NT2/D1 (cell line): ENCODE measurements around the gene TCIRG1.
A peak's percentile ranks its signal among the peaks of the same experiment; 100 is the strongest.

Experiments used
- DNase-seq: peaks from one replicate; pipeline ENCODE4 v3.0.0-alpha.2; 2011; ENCODE audit warnings: low read depth, low spot score
- H3K27me3 ChIP-seq: 2 replicates; pipeline ENCODE4 v1.6.0; 2011; ENCODE audit warnings: mild to moderate bottlenecking; ENCODE audit not compliant: insufficient read length, insufficient read depth
- H3K36me3 ChIP-seq: 2 replicates; pipeline ENCODE4 v1.6.1; 2011; ENCODE audit warnings: mild to moderate bottlenecking, low read length, mixed read lengths; ENCODE audit not compliant: insufficient read depth, insufficient read length
- H3K4me1 ChIP-seq: 2 replicates; pipeline ENCODE4 v1.5.1; 2011; ENCODE audit not compliant: insufficient read depth, insufficient read length
- H3K4me3 ChIP-seq: 2 replicates; pipeline ENCODE4 v1.5.1; 2011; ENCODE audit warnings: low read depth; ENCODE audit not compliant: insufficient read length
- H3K9ac ChIP-seq: 2 replicates; pipeline ENCODE4 v1.6.0; 2011; ENCODE audit warnings: low read depth; ENCODE audit not compliant: insufficient read length
- H3K9me3 ChIP-seq: 2 replicates; pipeline ENCODE4 v1.5.1; 2011; ENCODE audit warnings: mild to moderate bottlenecking, low read length; ENCODE audit not compliant: insufficient read depth
- SUZ12 ChIP-seq: IDR thresholded peaks from 2 replicates; pipeline ENCODE4 v1.6.1; 2011; ENCODE audit not compliant: insufficient read length, insufficient read depth; ENCODE audit errors: extremely low read depth
- YY1 ChIP-seq: IDR thresholded peaks from 2 replicates; pipeline ENCODE4 v1.6.1; 2011; ENCODE audit not compliant: insufficient read length, insufficient read depth
- ZNF274 ChIP-seq: IDR thresholded peaks from 2 replicates; pipeline ENCODE4 v1.6.1; 2011; ENCODE audit warnings: mild to moderate bottlenecking, low read depth, low read length

TCIRG1 gene

DNA sequence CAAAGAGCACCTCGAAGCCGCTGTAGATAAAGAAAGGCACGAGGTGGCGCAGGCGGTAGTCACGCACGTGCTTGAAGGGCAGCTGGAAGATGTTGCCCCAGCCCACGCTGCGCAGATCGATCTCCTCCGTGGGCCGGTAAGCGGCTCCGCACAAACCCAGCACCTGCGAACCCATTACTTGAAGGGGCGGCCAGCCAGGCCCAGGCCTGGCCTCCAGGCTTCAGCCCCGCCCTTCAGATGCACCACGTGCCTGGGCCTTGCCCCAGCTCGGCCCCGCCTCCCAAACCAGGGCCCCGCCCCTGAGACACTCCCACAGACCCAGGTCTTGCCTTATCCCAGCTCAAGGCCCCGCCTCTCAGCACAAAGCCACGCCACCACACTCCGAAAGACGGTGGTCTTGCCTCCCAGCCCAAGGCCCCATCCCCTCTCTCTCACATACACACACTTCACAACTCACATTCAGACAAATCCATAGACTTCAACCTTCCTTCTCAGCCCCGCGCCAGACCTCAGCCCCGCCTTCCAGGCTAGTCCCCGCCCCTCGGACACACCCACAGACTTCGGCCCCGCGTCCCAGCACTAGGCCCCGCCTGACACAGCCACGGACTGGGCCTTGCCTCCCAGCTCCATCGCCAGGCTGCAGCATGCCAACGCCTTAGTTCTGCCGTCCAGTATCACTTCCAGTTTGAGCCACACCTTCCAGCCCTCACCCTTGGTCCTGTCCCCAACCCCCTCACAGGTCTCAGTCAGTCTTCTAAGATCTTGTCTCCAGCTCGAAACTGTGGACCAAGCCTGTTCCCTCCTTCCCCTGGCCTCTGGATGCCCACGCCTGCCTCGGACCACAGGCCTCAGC is 42.0 kb upstream of the TCIRG1 start:
- no peaks in the 10 kb centered on the region for H3K9me3 ChIP-seq
- DNase-seq = peak; percentile 71
- H3K4me1 ChIP-seq = peaks cover 11% of the 10 kb centered on the region
- no peaks in the 10 kb centered on the region for H3K27me3 ChIP-seq
- H3K4me3 ChIP-seq = no peak overlapping the region
- peaks cover 8% of the 10 kb centered on the region for H3K36me3 ChIP-seq
- no peak for TF ChIP-seq ZNF274
- TF ChIP-seq YY1 = no peak
- TF ChIP-seq SUZ12 = no peak
- no peak overlapping the region for H3K9ac ChIP-seq

DNA sequence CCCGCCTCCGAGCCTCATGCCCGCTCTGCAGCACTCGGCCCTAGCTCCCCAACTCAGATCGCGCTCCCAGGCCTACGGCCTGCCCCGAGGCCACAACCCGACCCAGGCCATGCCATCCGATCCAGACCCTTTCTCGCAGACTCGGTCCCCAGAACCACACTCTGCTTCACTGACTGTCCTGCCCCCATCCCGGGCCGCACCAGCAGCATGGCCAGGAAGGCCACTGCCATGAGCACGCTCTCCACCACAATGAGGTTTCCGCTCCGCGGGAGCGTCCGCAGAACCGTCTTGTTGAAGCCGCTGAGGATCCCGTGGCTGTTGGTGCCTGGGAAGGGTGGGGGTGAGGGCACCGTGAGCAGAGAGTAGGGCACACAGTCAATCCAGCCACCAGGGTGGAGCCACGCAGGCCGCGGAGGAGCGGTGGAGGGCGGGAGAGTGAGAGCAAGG is 41.3 kb upstream of the TCIRG1 start:
- peaks cover 8% of the 10 kb centered on the region for H3K36me3 ChIP-seq
- no peaks in the 10 kb centered on the region for H3K27me3 ChIP-seq
- peaks cover 12% of the 10 kb centered on the region for H3K4me1 ChIP-seq
- no peak for DNase-seq
- H3K4me3 ChIP-seq = no peak overlapping the region
- no peak overlapping the region for H3K9ac ChIP-seq
- no peak for TF ChIP-seq YY1
- no peak for TF ChIP-seq SUZ12
- TF ChIP-seq ZNF274 = no peak
- H3K9me3 ChIP-seq = no peaks in the 10 kb centered on the region

DNA sequence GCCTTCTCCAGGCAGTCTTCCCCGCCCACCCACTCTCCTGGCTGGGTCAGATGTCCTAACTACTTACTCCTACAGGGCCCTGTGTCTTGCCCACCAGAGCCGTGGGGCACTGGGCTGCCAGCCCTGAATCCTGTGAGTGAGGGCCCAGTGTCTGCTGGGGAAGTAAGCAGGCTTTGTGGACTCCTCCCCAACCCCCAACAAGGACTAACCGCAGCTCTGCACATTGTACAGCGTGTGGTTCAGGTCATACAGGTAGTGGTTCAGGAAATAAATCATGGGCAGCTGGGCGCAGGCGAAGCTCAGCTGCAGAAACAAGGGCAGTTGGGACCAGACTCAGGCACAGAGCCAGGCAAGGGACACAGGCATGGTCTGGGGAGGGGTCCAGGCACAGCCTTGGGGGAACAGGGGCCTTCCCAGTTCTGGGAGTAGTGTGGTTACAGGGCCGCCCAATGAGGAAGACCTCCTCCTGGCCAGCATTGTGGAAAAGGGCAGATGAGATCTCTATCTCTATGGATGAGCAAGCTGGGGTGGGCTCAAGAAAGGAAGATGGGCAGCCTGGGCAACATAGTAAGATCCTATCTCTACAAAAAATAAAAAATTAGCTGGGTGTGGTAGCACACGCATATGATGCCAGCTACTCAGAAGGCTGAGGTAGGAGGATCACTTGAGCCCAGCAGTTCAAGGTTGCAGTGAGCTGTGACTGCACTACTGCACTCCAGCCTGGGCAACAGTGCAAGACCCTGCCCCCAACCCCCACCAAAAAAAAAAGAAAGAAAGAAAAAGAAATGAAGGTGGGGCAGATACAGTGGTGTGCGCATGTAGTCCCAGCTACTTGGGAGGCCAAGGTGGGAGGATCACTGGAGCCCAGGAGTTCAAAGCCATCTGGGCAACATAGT is 40.4 kb upstream of the TCIRG1 start:
- no peak for DNase-seq
- TF ChIP-seq YY1 (no peak), ZNF274 (no peak), SUZ12 (no peak)
- peaks cover 8% of the 10 kb centered on the region for H3K36me3 ChIP-seq
- H3K9me3 ChIP-seq = no peaks in the 10 kb centered on the region
- H3K9ac ChIP-seq = no peak overlapping the region
- H3K4me3 ChIP-seq = no peak overlapping the region
- peaks cover 18% of the 10 kb centered on the region for H3K4me1 ChIP-seq
- H3K27me3 ChIP-seq = no peaks in the 10 kb centered on the region

DNA sequence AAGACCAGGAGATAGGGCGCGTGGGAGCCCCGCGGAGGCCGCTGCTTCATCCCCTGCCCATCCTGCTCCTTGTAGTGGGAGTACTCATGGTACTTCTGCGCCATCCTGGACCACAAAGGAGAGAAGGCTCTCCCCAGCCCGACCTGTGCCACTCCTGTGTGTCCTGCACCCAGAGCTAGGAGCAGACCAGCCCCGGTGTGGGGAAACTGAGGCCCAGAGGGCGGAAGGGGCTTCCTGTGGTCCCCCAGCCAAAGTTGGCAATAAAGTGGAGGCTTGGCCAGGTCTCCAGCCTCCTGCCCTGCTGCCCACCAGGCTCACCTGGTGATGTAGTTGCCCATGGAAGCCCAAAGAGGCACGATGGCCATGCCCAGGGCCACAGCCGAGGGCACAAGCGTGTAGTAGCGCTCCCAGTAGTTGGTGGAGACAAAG is 39.6 kb upstream of the TCIRG1 start:
- peaks cover 20% of the 10 kb centered on the region for H3K4me1 ChIP-seq

DNA sequence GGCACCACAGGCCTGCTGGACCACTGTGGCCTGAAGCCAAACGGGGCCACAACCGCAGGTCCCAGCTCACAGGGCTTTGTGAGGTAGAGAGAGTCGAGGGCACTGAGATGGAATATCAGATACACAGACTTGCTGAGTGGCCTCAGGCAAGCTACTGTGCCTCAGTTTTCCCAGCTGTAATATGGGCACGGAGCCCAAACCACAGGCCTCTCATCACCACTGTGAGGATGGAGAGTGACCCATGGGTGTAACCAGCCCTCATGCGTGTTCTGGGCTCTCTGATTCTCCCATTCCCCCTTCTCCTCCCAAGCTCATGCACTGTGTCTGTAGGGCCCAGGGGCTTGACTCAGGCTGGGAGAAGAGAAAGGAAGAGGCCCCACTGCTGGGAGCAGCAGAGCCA is 39.1 kb upstream of the TCIRG1 start:
- H3K4me1 ChIP-seq = peaks cover 23% of the 10 kb centered on the region
- DNase-seq = no peak
- no peaks in the 10 kb centered on the region for H3K9me3 ChIP-seq
- no peak for TF ChIP-seq YY1
- no peak for TF ChIP-seq ZNF274
- no peak for TF ChIP-seq SUZ12
- peaks cover 3% of the 10 kb centered on the region for H3K27me3 ChIP-seq
- no peak overlapping the region for H3K4me3 ChIP-seq
- no peak overlapping the region for H3K9ac ChIP-seq
- H3K36me3 ChIP-seq = peaks cover 8% of the 10 kb centered on the region

More for the DNA sequence above, 39.6 kb upstream of the TCIRG1 start:
- no peak for DNase-seq
- Histone ChIP-seq H3K4me3 (no peak overlapping the region), H3K36me3 (peaks cover 8% of the 10 kb centered on the region), H3K9me3 (no peaks in the 10 kb centered on the region), H3K9ac (no peak overlapping the region), H3K27me3 (peaks cover 3% of the 10 kb centered on the region)
- TF ChIP-seq YY1 = no peak
- no peak for TF ChIP-seq SUZ12
- no peak for TF ChIP-seq ZNF274

DNA sequence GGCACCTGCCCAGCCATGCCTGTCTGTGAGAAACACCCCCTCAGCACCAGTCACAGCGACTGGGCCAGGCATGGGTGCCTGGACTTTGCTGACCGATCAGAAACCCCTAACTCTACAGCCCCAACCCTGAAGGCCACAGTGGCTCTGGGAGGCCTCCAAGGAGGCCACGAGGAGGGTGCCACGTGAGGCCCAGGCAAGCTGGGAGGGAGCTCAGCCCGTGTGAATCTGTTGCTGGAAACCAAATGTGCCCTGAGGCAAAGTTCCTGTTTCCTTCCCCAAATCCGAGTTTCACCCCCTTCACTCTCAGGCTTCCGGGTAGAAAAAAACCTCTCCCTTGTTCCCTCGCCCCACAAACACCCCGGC is 36.3 kb upstream of the TCIRG1 start:
- H3K4me1 ChIP-seq = peaks cover 15% of the 10 kb centered on the region
- H3K4me3 ChIP-seq = peak overlapping the region; percentile 60
- H3K36me3 ChIP-seq = peaks cover 5% of the 10 kb centered on the region
- TF ChIP-seq ZNF274 (no peak), YY1 (no peak), SUZ12 (no peak)
- no peak for DNase-seq
- peak overlapping the region; percentile 79 for H3K9ac ChIP-seq
- H3K9me3 ChIP-seq = no peaks in the 10 kb centered on the region
- peaks cover 3% of the 10 kb centered on the region for H3K27me3 ChIP-seq
